SK-N-SH (cell line): Measurements from ENCODE around the gene ZG16. TPM values are rescaled to one million over a fixed set of nuclear protein-coding genes. Genes with fewer than 3 reads are reported as not detected.
A peak's percentile ranks its signal among the peaks of the same experiment; 100 is the strongest.

Experiments
- CTCF ChIA-PET: fragments of 300-600, 350-600 bp; formaldehyde crosslinking; extraction: SDS; loops from one replicate; lab custom pipeline; 2021; lab: Yijun Ruan, JAX
- POLR2A ChIA-PET: fragments of 350-600 bp; sonication (Branson Sonifier 250); formaldehyde crosslinking; extraction: SDS; loops from one replicate; lab custom pipeline; 2020; ENCODE audit warnings: antibody characterized with exemption, inconsistent platforms; lab: Yijun Ruan, JAX
- DNase-seq: peaks from one replicate; pipeline ENCODE4 v3.0.0; 2012
- H2AFZ ChIP-seq: fragments of 200-600 bp; sonication (generic); 2 replicates; pipeline ENCODE4 v1.8.1; 2016; ENCODE audit warnings: antibody characterized with exemption, mild to moderate bottlenecking, low read depth
- H3F3A ChIP-seq: fragments of 200-600 bp; sonication (generic); replicated peaks from 2 replicates; pipeline ENCODE3; 2016; ENCODE audit warnings: antibody characterized with exemption, mild to moderate bottlenecking; ENCODE audit not compliant: insufficient read depth
- H3K27ac ChIP-seq, 2 experiments: fragments of 200-500 bp in 1 of 2; fragments of 200-600 bp in 1 of 2; sonication (Bioruptor generic) in 1 of 2; sonication (generic), shearing (Covaris generic) in 1 of 2; 2 replicates each; pipeline versions ENCODE4 v1.5.1 to v1.6.1; 2014 to 2016; ENCODE audit warnings: low read depth in 2 of 2, inconsistent platforms in 1 of 2, low read length in 1 of 2, mild to moderate bottlenecking in 1 of 2, mixed read lengths in 1 of 2
- H3K27me3 ChIP-seq: fragments of 200-600 bp; sonication (generic), shearing (Covaris generic); 2 replicates; pipeline ENCODE4 v1.6.1; 2016; ENCODE audit warnings: mixed run types; ENCODE audit not compliant: insufficient read depth
- H3K36me3 ChIP-seq, 2 experiments: fragments of 200-500 bp in 1 of 2; fragments of 200-600 bp in 1 of 2; sonication (Bioruptor generic) in 1 of 2; sonication (generic) in 1 of 2; replicated peaks in 1 of 2; 2 replicates each; pipeline versions ENCODE3 to v1.5.1; 2014 to 2016; ENCODE audit warnings: low read length in 1 of 2, mild to moderate bottlenecking in 1 of 2; ENCODE audit not compliant: insufficient read depth in 2 of 2, control insufficient read depth in 1 of 2
- H3K4me1 ChIP-seq, 2 experiments: fragments of 200-500 bp in 1 of 2; fragments of 200-600 bp in 1 of 2; sonication (Bioruptor generic) in 1 of 2; sonication (generic), shearing (Covaris generic) in 1 of 2; 2 replicates each; pipeline versions ENCODE4 v1.5.1 to v1.6.1; 2014 to 2016; ENCODE audit warnings: low read depth in 1 of 2, low read length in 1 of 2, mixed run types in 1 of 2; ENCODE audit not compliant: insufficient read depth in 2 of 2, control insufficient read depth in 1 of 2
- H3K4me2 ChIP-seq: fragments of 200-600 bp; sonication (generic), shearing (Covaris generic); 2 replicates; pipeline ENCODE4 v1.6.1; 2017; ENCODE audit warnings: mixed run types
- H3K4me3 ChIP-seq, 2 experiments: fragments of 200-500 bp in 1 of 2; fragments of 200-600 bp in 1 of 2; sonication (Bioruptor generic) in 1 of 2; sonication (generic), shearing (Covaris generic) in 1 of 2; 2 replicates each; pipeline versions ENCODE4 v1.5.1 to v1.8.1; 2014 to 2016; ENCODE audit warnings: low read depth in 2 of 2, inconsistent platforms in 1 of 2, low read length in 1 of 2, mild to moderate bottlenecking in 1 of 2, mixed read lengths in 1 of 2, moderate library complexity in 1 of 2
- H3K79me2 ChIP-seq: fragments of 200-600 bp; sonication (generic); 2 replicates; pipeline ENCODE4 v1.8.1; 2017; ENCODE audit warnings: mild to moderate bottlenecking; ENCODE audit not compliant: insufficient read depth
- H3K9ac ChIP-seq: fragments of 200-600 bp; sonication (generic); 2 replicates; pipeline ENCODE4 v1.6.1; 2017; ENCODE audit warnings: mixed run types
- H3K9me2 ChIP-seq: fragments of 200-600 bp; sonication (generic); 2 replicates; pipeline ENCODE4 v1.6.1; 2017; ENCODE audit warnings: mixed run types
- H3K9me3 ChIP-seq: fragments of 200-600 bp; sonication (generic); 2 replicates; pipeline ENCODE4 v1.6.1; 2017; ENCODE audit warnings: mixed run types, mild to moderate bottlenecking, moderate library complexity
- H4K20me1 ChIP-seq: fragments of 200-600 bp; sonication (generic); 2 replicates; pipeline ENCODE4 v1.6.1; 2017; ENCODE audit warnings: mild to moderate bottlenecking, mixed run types; ENCODE audit not compliant: insufficient read depth
- CHD2 ChIP-seq: fragments of 150-350 bp; IDR thresholded peaks from 2 replicates; pipeline ENCODE4 v1.6.1; 2018; ENCODE audit warnings: low read length; ENCODE audit not compliant: partially characterized antibody
- FOSL2 ChIP-seq: IDR thresholded peaks from 2 replicates; pipeline ENCODE4 v1.4.0; 2012; ENCODE audit warnings: low read depth, mild to moderate bottlenecking, moderate library complexity, borderline replicate concordance
- FOXJ3 ChIP-seq: sonication (generic); formaldehyde crosslinking; IDR thresholded peaks from 2 replicates; pipeline ENCODE4 v1.5.1; 2020; ENCODE audit warnings: mild to moderate bottlenecking, missing genetic modification reagents
- GATA2 ChIP-seq: sonication (generic); formaldehyde crosslinking; IDR thresholded peaks from 2 replicates; pipeline ENCODE4 v1.5.0; 2020; ENCODE audit warnings: mild to moderate bottlenecking, missing genetic modification reagents
- JUND ChIP-seq: IDR thresholded peaks from 2 replicates; pipeline ENCODE4 v1.4.0; 2012
- MXI1 ChIP-seq: IDR thresholded peaks from 2 replicates; pipeline ENCODE4 v1.6.1; 2012; ENCODE audit warnings: mild to moderate bottlenecking, low read depth, low read length, improper control_type of control experiment
- NFIC ChIP-seq: IDR thresholded peaks from 2 replicates; pipeline ENCODE4 v1.4.0; 2012; ENCODE audit warnings: borderline replicate concordance
- NRF1 ChIP-seq: IDR thresholded peaks from 2 replicates; pipeline ENCODE4 v1.6.1; 2012; ENCODE audit warnings: low read depth, mild to moderate bottlenecking, low read length
- POLR2AphosphoS5 ChIP-seq: IDR thresholded peaks from 2 replicates; pipeline ENCODE4 v1.6.1; 2012; ENCODE audit warnings: low read depth, low read length
- RAD21 ChIP-seq: IDR thresholded peaks from 2 replicates; pipeline ENCODE4 v1.6.1; 2012; ENCODE audit warnings: mild to moderate bottlenecking, low read length
- SMC3 ChIP-seq: IDR thresholded peaks from 2 replicates; pipeline ENCODE4 v1.6.1; 2012; ENCODE audit warnings: low read depth, low read length, improper control_type of control experiment
- TCF12 ChIP-seq: IDR thresholded peaks from 2 replicates; pipeline ENCODE4 v1.4.0; 2012
- YY1 ChIP-seq: IDR thresholded peaks from 2 replicates; pipeline ENCODE4 v1.4.0; 2012; ENCODE audit warnings: low read depth, mild to moderate bottlenecking
- WGBS: methylation state at CpG from one replicate; pipeline ENCODE4 v1.1.6; 2017; ENCODE audit warnings: low lambda C conversion rate; 5-methylcytosine and 5-hydroxymethylcytosine counted together
- polyA plus RNA-seq, 3 experiments: library from polyadenylated mRNA; depleted of rRNA; stranded (reverse); fragments of >200 nt; gene quantifications; 2 replicates each; pipeline ENCODE4 v1.2.3, GENCODE V29; 2012
- TF ChIP-seq, protein P1 (sequence below): fragments of 150-350 bp; IDR thresholded peaks from 2 replicates; pipeline ENCODE4 v1.6.1; 2016; ENCODE audit warnings: mild to moderate bottlenecking, low read depth, low read length
- TF ChIP-seq, protein P2 (sequence below): IDR thresholded peaks from 2 replicates; pipeline ENCODE4 v1.4.0; 2012; ENCODE audit warnings: low read depth
- TF ChIP-seq, protein P3 (sequence below): fragments of 200-600 bp; sonication (generic); IDR thresholded peaks from 2 replicates; pipeline ENCODE4 v1.6.1; 2017; ENCODE audit warnings: antibody characterized with exemption, mild to moderate bottlenecking, moderate library complexity
- TF ChIP-seq, protein P4 (sequence below): IDR thresholded peaks from 2 replicates; pipeline ENCODE4; 2012

The ZG16 gene, protein sequence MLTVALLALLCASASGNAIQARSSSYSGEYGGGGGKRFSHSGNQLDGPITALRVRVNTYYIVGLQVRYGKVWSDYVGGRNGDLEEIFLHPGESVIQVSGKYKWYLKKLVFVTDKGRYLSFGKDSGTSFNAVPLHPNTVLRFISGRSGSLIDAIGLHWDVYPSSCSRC
- not detected in 2 replicates for polyA plus RNA-seq (2012; rRNA removed)
- not detected in 2 replicates for polyA plus RNA-seq (2012; cell fraction: cytosol; rRNA removed)
- polyA plus RNA-seq (2012; cell fraction: nucleus; rRNA removed), result not detected in 2 replicates

DNA sequence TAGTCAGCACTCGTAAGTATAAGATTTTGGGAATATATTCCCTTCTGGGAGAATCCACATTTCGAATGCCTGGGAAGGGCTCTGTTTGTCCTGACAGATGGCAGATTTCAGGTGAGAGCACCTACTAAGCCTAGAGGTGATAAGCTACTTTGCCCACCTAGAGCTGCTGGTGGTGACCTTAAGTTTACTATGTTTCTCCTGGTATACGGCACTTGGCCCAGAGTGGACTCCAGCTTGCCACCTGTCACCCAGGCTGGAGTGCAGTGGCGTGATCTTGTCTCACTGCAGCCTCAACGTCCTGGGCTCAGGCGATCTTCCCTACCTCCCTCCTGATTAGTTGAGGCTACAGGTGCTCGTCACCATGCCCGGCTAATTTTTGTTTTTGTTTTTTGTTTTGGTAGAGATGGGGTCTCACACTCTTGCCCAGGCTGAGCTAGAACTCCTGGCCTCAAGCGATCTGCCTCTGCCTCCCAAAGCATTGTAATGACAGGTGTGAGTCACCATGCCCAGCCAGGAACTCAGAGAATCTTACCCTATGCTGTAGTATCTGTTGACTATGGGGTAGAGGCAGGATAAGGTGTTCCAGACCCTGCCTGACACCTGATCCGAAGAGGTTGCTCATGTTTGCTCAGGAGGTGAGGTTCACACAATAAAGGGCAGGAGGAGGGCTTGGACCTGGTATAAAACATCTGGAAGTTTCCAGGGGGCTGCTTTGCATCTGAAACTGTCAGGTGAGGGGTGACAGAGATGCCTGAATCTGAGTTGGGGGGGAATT lies at the start of gene ZG16:
ZG16 (plus strand) TSS at position 681 of the 775 bp plus-strand sequence. CDS start 1,011 bp downstream, outside the sequence.
- WGBS, result 68% methylated on average over 9 of the region's 10 CpGs
- no peaks in the 10 kb centered on the region for H3K79me2 ChIP-seq
- no peaks in the 10 kb centered on the region for H3F3A ChIP-seq
- no peak within 1 kb of the TSS for H2AFZ ChIP-seq
- H3K27me3 ChIP-seq, result peaks cover 7% of the 10 kb centered on the region; the same call in 1 of the 2 replicates
- no peaks in the 10 kb centered on the region for H3K9me2 ChIP-seq
- ChIA-PET CTCF (interaction anchor here (2.6 to 4.5 kb wide), 2 partner anchors 12 to 49 kb away, joined by 6 to 22 read pairs; partner anchors contain the start of gene KIF22), POLR2A (no interaction called here)
- H3K4me3 ChIP-seq, result no peak within 1 kb of the TSS
- DNase-seq, result no peak
- H3K9me3 ChIP-seq, result no peaks in the 10 kb centered on the region
- no peaks in the 10 kb centered on the region for H3K4me1 ChIP-seq
- no peak within 1 kb of the TSS for H3K9ac ChIP-seq
- H3K27ac ChIP-seq, result no peak within 1 kb of the TSS
- no peaks in the 10 kb centered on the region for H3K36me3 ChIP-seq
- H3K4me2 ChIP-seq, result no peak within 1 kb of the TSS
- H4K20me1 ChIP-seq, result no peaks in the 10 kb centered on the region
- TF ChIP-seq YY1, result no peak
- no peak for TF ChIP-seq JUND
- TF ChIP-seq, protein P1, sequence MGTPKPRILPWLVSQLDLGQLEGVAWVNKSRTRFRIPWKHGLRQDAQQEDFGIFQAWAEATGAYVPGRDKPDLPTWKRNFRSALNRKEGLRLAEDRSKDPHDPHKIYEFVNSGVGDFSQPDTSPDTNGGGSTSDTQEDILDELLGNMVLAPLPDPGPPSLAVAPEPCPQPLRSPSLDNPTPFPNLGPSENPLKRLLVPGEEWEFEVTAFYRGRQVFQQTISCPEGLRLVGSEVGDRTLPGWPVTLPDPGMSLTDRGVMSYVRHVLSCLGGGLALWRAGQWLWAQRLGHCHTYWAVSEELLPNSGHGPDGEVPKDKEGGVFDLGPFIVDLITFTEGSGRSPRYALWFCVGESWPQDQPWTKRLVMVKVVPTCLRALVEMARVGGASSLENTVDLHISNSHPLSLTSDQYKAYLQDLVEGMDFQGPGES, result no peak

DNA sequence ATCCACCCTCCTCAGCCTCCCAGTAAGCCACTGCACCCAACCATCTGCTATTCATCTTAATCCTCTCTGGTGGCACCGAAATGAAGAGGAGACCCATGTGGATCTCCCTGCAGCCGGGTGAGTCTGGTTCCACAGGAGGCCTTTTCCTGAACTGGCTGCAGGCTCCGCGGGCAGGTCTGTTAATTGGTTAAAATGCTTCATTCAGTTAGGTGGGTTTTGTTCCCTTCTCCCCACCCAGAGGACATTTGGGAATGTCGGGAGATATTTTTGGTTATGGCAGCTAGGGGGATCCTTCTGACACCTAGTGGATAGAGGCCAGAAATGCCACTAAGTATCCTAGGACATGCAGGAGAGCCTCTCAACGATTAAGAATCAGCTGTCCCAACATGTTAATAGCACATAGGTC lies 48.9 kb upstream of the ZG16 start:
- H3K4me2 ChIP-seq, result no peak overlapping the region
- POLR2A ChIA-PET, result no interaction called here

More for the DNA sequence above, 48.9 kb upstream of the ZG16 start:
- Histone ChIP-seq H4K20me1 (no peaks in the 10 kb centered on the region), H3K79me2 (no peaks in the 10 kb centered on the region), H3K4me1 (no peaks in the 10 kb centered on the region; a peak in 1 of 4 replicates), H3K9me3 (no peaks in the 10 kb centered on the region), H3K27me3 (peaks cover 7% of the 10 kb centered on the region), H3K27ac (no peak overlapping the region), H3K9me2 (no peaks in the 10 kb centered on the region), H3K4me3 (no peak overlapping the region; a peak in 1 of 4 replicates), H3K9ac (no peak overlapping the region), H3K36me3 (no peaks in the 10 kb centered on the region), H2AFZ (peak overlapping the region; percentile 40; the same call in 1 of the 2 replicates), H3F3A (no peaks in the 10 kb centered on the region)
- DNase-seq, result peak; percentile 71
- WGBS, result 28% methylated on average over 6 of the region's 6 CpGs
- CTCF ChIA-PET, result interaction anchor here (0.7 to 6.0 kb wide), 21 partner anchors 8 to 755 kb away, joined by 3 to 33 read pairs (median 4); partner anchors contain the start of genes KIF22, PAGR1, TLCD3B and ZG16
- TF ChIP-seq FOSL2 (no peak), GATA2 (no peak), NRF1 (no peak), POLR2AphosphoS5 (no peak), YY1 (no peak), SMC3 (peak; percentile 58), NFIC (no peak), FOXJ3 (no peak), RAD21 (peak; percentile 72), CHD2 (no peak), MXI1 (peak; percentile 49; the same call in 1 of the 2 replicates), TCF12 (no peak)
- TF ChIP-seq, protein P2, sequence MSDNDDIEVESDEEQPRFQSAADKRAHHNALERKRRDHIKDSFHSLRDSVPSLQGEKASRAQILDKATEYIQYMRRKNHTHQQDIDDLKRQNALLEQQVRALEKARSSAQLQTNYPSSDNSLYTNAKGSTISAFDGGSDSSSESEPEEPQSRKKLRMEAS, result no peak
- TF ChIP-seq, protein P3, sequence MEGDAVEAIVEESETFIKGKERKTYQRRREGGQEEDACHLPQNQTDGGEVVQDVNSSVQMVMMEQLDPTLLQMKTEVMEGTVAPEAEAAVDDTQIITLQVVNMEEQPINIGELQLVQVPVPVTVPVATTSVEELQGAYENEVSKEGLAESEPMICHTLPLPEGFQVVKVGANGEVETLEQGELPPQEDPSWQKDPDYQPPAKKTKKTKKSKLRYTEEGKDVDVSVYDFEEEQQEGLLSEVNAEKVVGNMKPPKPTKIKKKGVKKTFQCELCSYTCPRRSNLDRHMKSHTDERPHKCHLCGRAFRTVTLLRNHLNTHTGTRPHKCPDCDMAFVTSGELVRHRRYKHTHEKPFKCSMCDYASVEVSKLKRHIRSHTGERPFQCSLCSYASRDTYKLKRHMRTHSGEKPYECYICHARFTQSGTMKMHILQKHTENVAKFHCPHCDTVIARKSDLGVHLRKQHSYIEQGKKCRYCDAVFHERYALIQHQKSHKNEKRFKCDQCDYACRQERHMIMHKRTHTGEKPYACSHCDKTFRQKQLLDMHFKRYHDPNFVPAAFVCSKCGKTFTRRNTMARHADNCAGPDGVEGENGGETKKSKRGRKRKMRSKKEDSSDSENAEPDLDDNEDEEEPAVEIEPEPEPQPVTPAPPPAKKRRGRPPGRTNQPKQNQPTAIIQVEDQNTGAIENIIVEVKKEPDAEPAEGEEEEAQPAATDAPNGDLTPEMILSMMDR, result peak; percentile 71
- TF ChIP-seq, protein P4, sequence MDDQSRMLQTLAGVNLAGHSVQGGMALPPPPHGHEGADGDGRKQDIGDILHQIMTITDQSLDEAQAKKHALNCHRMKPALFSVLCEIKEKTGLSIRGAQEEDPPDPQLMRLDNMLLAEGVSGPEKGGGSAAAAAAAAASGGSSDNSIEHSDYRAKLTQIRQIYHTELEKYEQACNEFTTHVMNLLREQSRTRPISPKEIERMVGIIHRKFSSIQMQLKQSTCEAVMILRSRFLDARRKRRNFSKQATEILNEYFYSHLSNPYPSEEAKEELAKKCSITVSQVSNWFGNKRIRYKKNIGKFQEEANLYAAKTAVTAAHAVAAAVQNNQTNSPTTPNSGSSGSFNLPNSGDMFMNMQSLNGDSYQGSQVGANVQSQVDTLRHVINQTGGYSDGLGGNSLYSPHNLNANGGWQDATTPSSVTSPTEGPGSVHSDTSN, result no peak
